SK-N-SH (cell line): Measurements from ENCODE around the gene C1GALT1.

ENCODE experiments used
- CTCF ChIP-seq: fragments of 200-600 bp; sonication (generic); IDR thresholded peaks from 2 replicates; pipeline ENCODE4 v1.6.1; 2017; ENCODE audit warnings: antibody characterized with exemption, mild to moderate bottlenecking, moderate library complexity
- EZH2phosphoT487 ChIP-seq: fragments of 200-600 bp; sonication (generic); IDR thresholded peaks from 2 replicates; pipeline ENCODE4 v1.6.1; 2017; ENCODE audit warnings: low read depth, mixed run types, mild to moderate bottlenecking, antibody characterized with exemption, moderate library complexity, borderline replicate concordance
- FOXM1 ChIP-seq: IDR thresholded peaks from 2 replicates; pipeline ENCODE4 v1.4.0; 2012; ENCODE audit warnings: low read depth, mild to moderate bottlenecking
- TF ChIP-seq, protein P1 (sequence below): IDR thresholded peaks from 2 replicates; pipeline ENCODE4 v1.4.0; 2012; ENCODE audit warnings: low read depth, borderline replicate concordance

GRCh38 chr7:7188091-7188490 lies 5.7 kb downstream of the C1GALT1 start:
- TF ChIP-seq CTCF (no peak), FOXM1 (no peak), EZH2phosphoT487 (no peak)
- TF ChIP-seq, protein P1, sequence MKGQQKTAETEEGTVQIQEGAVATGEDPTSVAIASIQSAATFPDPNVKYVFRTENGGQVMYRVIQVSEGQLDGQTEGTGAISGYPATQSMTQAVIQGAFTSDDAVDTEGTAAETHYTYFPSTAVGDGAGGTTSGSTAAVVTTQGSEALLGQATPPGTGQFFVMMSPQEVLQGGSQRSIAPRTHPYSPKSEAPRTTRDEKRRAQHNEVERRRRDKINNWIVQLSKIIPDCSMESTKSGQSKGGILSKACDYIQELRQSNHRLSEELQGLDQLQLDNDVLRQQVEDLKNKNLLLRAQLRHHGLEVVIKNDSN, result no peak
